Measurements from ENCODE around the gene CAMK4. TPM values are rescaled to one million over a fixed set of nuclear protein-coding genes. Genes with fewer than 3 reads are reported as not detected.
"Not testable (repeated sequence)": the region's sequence is repeated elsewhere in the genome, so short reads cannot be mapped to it uniquely, and the experiment has no call there.

The CAMK4 gene
- total RNA-seq, 4 donors from 2014 or later = 0.75 to 5.6 (median 4.7) TPM

DNA sequence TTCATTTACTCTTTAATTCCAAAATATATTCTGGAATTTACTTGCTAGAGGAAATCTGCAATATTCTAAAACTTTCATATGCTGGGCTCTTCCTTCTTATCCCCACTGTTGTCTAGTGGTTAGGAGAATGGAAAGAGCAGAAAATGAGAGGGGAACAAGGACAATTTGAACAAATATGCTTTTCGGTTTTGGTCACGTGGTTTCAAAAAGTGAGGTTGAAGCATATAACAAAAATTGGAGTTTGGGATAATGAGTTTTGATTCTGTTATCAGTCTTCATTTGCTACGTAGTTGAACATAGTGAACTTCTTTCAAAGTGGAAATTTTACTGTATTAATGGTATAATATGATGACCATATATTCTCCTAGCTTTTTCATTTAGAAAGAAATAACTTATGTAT, 71.5 kb downstream of the CAMK4 start:
- no peak overlapping the region for H3K27ac ChIP-seq
- WGBS, 2 donors (ENCODE audit: low coverage in 1 of 2) = 81 to 88% methylated on average over 3 of the region's 3 CpGs
- no peaks in the 10 kb centered on the region for H3K27me3 ChIP-seq
- no peaks in the 10 kb centered on the region for H3K36me3 ChIP-seq
- H3K9me3 ChIP-seq = no peaks in the 10 kb centered on the region
- no peak for DNase-seq
- in situ Hi-C loops (cut with MboI; ENCODE audit: low pct_ligation_motif_present in 1 of 4, low pct_unique_long_range_greater_than_20kb in 1 of 4, low sequenced_read_pairs in 3 of 4) (no loop called here), intact Hi-C loops (cut with DNase I; ENCODE audit: low total_unique reads) (no loop called here)
- no peak overlapping the region for H3K4me3 ChIP-seq
- TF ChIP-seq EP300 (IDR thresholded peaks at IDR 0.05; ENCODE audit: low read depth) (no peak), POLR2AphosphoS5 (IDR thresholded peaks at IDR 0.05) (no peak), POLR2A (IDR thresholded peaks at IDR 0.05) (no peak)
- TF ChIP-seq, protein P1, sequence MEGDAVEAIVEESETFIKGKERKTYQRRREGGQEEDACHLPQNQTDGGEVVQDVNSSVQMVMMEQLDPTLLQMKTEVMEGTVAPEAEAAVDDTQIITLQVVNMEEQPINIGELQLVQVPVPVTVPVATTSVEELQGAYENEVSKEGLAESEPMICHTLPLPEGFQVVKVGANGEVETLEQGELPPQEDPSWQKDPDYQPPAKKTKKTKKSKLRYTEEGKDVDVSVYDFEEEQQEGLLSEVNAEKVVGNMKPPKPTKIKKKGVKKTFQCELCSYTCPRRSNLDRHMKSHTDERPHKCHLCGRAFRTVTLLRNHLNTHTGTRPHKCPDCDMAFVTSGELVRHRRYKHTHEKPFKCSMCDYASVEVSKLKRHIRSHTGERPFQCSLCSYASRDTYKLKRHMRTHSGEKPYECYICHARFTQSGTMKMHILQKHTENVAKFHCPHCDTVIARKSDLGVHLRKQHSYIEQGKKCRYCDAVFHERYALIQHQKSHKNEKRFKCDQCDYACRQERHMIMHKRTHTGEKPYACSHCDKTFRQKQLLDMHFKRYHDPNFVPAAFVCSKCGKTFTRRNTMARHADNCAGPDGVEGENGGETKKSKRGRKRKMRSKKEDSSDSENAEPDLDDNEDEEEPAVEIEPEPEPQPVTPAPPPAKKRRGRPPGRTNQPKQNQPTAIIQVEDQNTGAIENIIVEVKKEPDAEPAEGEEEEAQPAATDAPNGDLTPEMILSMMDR (IDR thresholded peaks at IDR 0.05) = no peak
- H3K4me1 ChIP-seq = no peaks in the 10 kb centered on the region

DNA sequence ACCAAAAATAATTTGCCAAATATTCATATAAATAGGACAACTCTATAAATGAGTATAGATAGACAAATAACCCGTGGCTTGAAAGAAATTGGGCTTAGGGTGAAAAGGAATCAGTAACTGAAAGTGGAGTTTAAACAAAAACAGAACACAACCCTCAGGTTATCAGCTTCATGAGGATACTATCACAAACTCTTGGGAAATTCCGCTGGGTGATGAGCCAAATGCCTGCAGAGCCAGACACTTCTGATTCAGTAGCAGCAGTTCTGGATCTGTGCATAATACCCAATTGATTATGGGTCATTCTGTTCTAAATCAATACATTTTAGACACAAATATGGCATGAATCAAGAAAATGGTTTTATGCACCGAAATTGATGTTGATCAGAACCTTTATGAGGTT, 72.4 kb downstream of the CAMK4 start:
- no peak for TF ChIP-seq POLR2AphosphoS5 (IDR thresholded peaks at IDR 0.05)
- TF ChIP-seq EP300 (IDR thresholded peaks at IDR 0.05; ENCODE audit: low read depth) = no peak
- TF ChIP-seq, protein P1 (IDR thresholded peaks at IDR 0.05) = no peak
- TF ChIP-seq POLR2A (IDR thresholded peaks at IDR 0.05) = no peak
- H3K27ac ChIP-seq = no peak overlapping the region
- no peak overlapping the region for H3K4me3 ChIP-seq
- in situ Hi-C loops (cut with MboI; ENCODE audit: low pct_ligation_motif_present in 1 of 4, low pct_unique_long_range_greater_than_20kb in 1 of 4, low sequenced_read_pairs in 3 of 4) = no loop called here
- H3K4me1 ChIP-seq = no peaks in the 10 kb centered on the region
- WGBS, 2 donors (ENCODE audit: low coverage in 1 of 2) = 80 to 81% methylated on average over 3 of the region's 3 CpGs
- DNase-seq = no peak
- H3K9me3 ChIP-seq = no peaks in the 10 kb centered on the region
- H3K27me3 ChIP-seq = no peaks in the 10 kb centered on the region
- intact Hi-C loops (cut with DNase I; ENCODE audit: low total_unique reads) = no loop called here
- H3K36me3 ChIP-seq = no peaks in the 10 kb centered on the region

DNA sequence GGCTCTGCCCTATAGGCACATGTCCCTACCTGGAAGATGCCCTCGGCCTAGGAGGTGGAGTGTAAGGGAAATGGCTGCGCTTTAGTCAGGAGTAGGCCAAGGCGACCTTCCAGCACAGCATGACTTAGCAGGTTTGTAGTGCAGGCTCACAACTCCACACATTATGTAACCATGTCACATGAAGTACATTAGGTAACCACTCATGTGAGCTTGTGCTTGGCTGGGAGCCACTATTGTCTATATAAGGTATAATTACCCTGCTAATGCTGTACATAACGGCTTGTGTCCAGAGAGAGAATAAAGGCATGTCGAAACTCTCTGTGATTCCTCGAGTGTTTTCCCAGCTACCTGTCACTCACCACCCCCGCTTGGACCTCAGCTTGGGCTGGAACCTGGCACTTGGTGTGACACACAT, 74.9 kb downstream of the CAMK4 start:
- Histone ChIP-seq H3K4me3 (no peak overlapping the region), H3K4me1 (no peaks in the 10 kb centered on the region), H3K36me3 (no peaks in the 10 kb centered on the region), H3K27ac (no peak overlapping the region), H3K9me3 (no peaks in the 10 kb centered on the region), H3K27me3 (no peaks in the 10 kb centered on the region)
- 80 to 89% methylated on average over 1 to 7 of the region's 7 CpGs for WGBS, 2 donors (ENCODE audit: low coverage in 1 of 2)
- in situ Hi-C loops (cut with MboI; ENCODE audit: low pct_ligation_motif_present in 1 of 4, low pct_unique_long_range_greater_than_20kb in 1 of 4, low sequenced_read_pairs in 3 of 4) = no loop called here
- TF ChIP-seq EP300 (IDR thresholded peaks at IDR 0.05; ENCODE audit: low read depth) = no peak
- TF ChIP-seq, protein P1 (IDR thresholded peaks at IDR 0.05) = no peak
- no peak for TF ChIP-seq POLR2A (IDR thresholded peaks at IDR 0.05)
- TF ChIP-seq POLR2AphosphoS5 (IDR thresholded peaks at IDR 0.05) = no peak
- no peak for DNase-seq
- intact Hi-C loops (cut with DNase I; ENCODE audit: low total_unique reads) = no loop called here

DNA sequence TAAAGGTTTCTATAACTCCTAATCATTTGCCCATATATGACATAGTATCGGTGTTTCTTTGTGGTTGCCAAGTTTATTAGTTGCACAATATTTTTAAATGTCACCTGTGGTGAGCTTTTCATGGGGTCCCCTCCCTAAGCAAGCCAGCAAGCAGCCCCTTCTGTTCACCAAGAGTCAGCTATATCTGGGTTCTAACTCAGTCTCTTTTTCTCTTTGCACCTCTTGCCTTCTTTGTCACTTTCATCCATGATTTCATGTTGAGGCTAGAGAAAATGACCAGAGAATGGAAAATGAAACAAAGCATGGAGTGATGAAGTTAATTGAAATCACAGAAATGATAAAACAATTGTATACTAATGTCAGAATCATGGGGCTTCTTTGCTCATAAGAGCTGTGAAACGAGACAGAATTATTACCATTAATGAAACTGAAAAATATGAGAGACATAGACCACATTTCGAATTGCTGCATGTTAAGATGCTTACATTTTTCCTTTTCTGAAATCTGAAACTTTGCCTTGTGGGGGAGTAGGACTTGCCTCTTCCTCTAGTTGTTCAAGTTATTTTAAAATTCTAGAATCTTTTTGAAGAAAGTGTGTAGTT, 75.7 kb downstream of the CAMK4 start:
- WGBS, 2 donors (ENCODE audit: low coverage in 1 of 2) = 54 to 74% methylated on average over 3 of the region's 3 CpGs
- TF ChIP-seq POLR2AphosphoS5 (IDR thresholded peaks at IDR 0.05) (no peak), POLR2A (IDR thresholded peaks at IDR 0.05) (no peak)
- in situ Hi-C loops (cut with MboI; ENCODE audit: low pct_ligation_motif_present in 1 of 4, low pct_unique_long_range_greater_than_20kb in 1 of 4, low sequenced_read_pairs in 3 of 4) (no loop called here), intact Hi-C loops (cut with DNase I; ENCODE audit: low total_unique reads) (no loop called here)
- no peaks in the 10 kb centered on the region for H3K9me3 ChIP-seq
- no peaks in the 10 kb centered on the region for H3K4me1 ChIP-seq
- no peaks in the 10 kb centered on the region for H3K27me3 ChIP-seq
- H3K27ac ChIP-seq = no peak overlapping the region
- H3K4me3 ChIP-seq = no peak overlapping the region
- no peaks in the 10 kb centered on the region for H3K36me3 ChIP-seq
- no peak for DNase-seq

GRCh38 chr5:111301264-111301663, 77.1 kb downstream of the CAMK4 start:
- Histone ChIP-seq H3K4me3 (no peak overlapping the region), H3K27me3 (no peaks in the 10 kb centered on the region), H3K27ac (no peak overlapping the region), H3K4me1 (no peaks in the 10 kb centered on the region), H3K9me3 (no peaks in the 10 kb centered on the region), H3K36me3 (no peaks in the 10 kb centered on the region)
- DNase-seq = no peak
- in situ Hi-C loops (cut with MboI; ENCODE audit: low pct_ligation_motif_present in 1 of 4, low pct_unique_long_range_greater_than_20kb in 1 of 4, low sequenced_read_pairs in 3 of 4) (no loop called here), intact Hi-C loops (cut with DNase I; ENCODE audit: low total_unique reads) (no loop called here)
- TF ChIP-seq EP300 (IDR thresholded peaks at IDR 0.05; ENCODE audit: low read depth) = no peak
- WGBS, 2 donors (ENCODE audit: low coverage in 1 of 2) = 57 to 59% methylated on average over 1 of the region's 1 CpG

DNA sequence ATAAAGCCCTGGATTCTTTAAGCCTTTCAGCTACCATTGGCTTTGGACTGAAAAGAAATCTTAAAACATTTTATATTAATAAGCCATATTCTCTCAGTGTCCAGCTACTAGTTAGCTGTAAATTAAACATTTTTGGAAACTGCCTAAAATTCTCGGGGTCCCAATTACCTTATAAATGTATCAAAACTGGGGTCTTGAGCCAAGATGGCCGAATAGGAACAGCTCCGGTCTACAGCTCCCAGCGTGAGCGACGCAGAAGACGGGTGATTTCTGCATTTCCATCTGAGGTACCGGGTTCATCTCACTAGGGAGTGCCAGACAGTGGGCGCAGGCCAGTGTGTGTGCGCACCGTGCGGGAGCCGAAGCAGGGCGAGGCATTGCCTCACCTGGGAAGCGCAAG, 77.9 kb downstream of the CAMK4 start:
- H3K4me1 ChIP-seq; H3K27me3 ChIP-seq; H3K27ac ChIP-seq; H3K36me3 ChIP-seq; H3K9me3 ChIP-seq; DNase-seq; H3K4me3 ChIP-seq; in situ Hi-C loops (cut with MboI; ENCODE audit: low pct_ligation_motif_present in 1 of 4, low pct_unique_long_range_greater_than_20kb in 1 of 4, low sequenced_read_pairs in 3 of 4); intact Hi-C loops (cut with DNase I; ENCODE audit: low total_unique reads): not testable (repeated sequence)
- WGBS, 2 donors (ENCODE audit: low coverage in 1 of 2) = 96 to 99% methylated on average over 7 to 15 of the region's 15 CpGs

All from transverse colon (tissue), 4 donors.